NCI-H345 (cell line): ENCODE measurements around the gene SNX32.
"Not testable (repeated sequence)": the region's sequence is repeated elsewhere in the genome, so short reads cannot be mapped to it uniquely, and the experiment has no call there.

ENCODE experiments used
- DNase-seq: peaks from one replicate; lab custom pipeline; 2025; lab: John Stamatoyannopoulos, UW

The SNX32 gene

DNA sequence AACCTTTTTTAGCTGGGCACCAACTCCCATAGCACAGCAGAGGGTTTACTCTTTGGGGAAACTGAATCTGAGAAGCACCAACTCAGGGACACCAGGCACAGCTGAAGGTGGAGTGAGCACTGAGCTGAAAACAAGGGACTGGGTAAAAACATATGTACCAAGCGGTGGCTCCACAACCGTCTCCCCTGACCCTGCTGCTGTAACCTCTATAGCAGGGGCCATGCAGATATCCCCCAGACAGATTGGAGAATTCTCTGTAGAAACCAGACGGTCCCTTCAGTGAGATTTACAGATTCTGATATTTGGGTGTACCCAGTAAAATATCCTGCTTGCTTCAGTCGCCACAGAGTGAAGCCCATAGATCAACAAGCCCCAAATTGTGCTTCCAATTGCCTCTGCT lies 4.3 kb upstream of the SNX32 start:
- no peak for DNase-seq

DNA sequence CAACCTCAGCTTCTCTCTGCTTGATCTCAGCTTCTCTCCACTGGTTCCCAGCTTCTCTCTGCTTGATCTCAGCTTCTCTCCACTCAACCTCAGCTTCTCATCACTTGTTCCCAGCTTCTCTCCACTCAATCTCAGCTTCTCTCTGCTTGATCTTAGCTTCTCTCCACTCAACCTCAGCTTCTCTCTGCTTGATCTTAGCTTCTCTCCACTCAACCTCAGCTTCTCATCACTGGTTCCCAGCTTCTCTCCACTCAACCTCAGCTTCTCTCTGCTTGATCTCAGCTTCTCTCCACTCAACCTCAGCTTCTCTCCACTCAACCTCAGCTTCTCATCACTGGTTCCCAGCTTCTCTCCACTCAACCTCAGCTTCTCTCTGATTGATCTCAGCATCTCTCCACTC lies 1.5 kb upstream of the SNX32 start:
- not testable (repeated sequence) for DNase-seq

DNA sequence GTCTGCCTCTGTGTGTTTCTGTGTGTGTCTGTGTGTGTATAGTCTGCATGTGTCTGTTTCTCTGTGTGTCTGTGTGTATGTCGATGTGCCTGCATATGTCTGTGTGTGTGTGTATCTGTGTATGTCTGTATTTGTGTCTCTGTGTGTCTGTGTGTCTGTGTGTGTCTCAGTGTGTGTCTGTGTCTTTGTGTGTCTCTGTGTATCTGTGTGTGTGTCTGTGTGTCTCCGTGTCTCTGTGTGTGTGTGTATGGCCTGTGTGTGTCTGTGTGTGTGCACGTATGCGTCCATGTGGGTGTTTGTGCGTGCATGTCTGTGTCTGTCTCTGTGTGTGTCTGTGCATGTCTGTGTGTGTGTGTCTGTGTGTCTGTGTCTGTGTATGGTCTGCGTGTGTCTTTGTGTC lies 439 bp downstream of the SNX32 start:
- DNase-seq = no peak

DNA sequence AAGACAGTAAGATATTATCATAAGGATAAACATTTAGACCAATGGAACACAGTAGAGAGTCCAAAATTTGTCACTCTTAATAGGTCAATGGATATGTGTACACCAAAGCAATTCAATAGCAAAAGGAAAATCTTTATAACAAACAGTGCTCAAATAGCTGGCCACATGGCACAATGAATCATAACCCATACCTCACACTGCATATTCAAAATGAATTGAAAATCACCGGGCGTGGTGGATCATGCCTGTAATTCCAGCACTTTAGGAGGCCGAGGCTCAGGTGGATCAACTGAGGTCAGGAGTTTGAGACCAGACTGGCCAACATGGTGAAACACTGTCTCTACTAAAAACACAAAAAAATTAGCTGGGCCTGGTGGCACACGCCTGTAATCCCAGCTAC lies 8.4 kb downstream of the SNX32 start:
- DNase-seq = no peak

- DNase-seq = no peak
These were observed 10.0 kb downstream of the SNX32 start for GRCh38 chr11:65843811-65844210.

- no peak for DNase-seq
These were observed 10.6 kb downstream of the SNX32 start for GRCh38 chr11:65844231-65844872.

GRCh38 chr11:65847746-65848145 lies 14.0 kb downstream of the SNX32 start:
- no peak for DNase-seq

GRCh38 chr11:65848693-65849092 lies 14.9 kb downstream of the SNX32 start:
- not testable (repeated sequence) for DNase-seq

DNA sequence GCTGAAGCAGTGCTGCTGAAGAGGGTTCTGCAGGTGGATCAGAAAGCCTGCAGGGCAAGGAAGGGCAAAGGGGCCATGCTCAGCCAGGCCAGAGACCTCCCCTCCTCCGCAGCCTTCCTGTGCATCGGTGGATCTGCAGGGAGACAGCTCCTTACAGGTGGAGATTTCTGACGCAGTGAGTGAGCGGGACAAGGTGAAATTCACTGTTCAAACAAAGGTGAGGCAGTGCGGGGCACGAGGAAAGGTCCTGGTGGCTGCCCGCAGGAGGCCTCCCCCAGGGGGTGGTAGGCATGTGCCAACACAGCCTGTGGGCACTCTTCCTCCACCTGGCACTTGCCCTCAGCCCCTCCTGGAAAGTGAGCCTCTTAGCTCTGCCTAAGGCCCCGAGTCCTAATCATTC lies 15.6 kb downstream of the SNX32 start:
- DNase-seq = no peak

GRCh38 chr11:65849771-65850216 lies 16.0 kb downstream of the SNX32 start:
- no peak for DNase-seq

DNA sequence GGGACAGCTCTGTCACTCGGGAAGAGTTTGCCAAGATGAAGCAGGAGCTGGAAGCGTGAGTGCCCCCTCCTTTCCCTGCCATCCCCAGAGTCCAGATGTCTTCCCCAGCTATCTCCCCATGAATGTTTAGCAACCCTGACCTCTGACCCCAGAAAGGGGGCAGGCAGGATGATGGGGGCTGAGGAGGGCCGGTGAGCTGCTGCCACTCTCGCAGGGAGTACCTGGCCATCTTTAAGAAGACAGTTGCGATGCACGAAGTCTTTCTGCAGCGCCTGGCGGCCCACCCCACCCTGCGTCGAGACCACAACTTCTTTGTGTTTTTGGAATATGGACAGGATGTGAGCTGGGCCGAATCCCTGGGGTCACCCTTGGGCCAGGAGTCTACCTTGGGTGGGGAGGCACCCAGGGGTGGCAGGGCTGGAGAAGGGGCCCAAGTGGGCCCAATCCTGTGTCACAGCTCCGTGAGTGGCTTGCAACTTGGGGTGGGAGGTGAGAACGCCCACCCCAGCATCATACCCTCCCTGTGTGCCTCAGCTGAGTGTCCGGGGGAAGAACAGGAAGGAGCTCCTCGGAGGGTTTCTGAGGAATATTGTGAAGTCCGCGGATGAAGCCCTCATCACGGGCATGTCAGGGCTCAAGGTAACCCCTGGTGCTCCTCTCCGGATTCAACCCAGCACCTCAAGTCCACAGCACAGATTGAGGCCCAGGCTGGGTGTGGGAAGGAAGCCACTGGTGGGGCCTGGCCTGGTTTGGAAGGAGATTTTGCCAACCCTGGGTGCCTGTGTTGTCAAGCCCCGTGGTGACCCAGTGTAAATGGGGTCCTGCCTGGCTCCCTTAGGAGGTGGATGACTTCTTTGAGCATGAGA lies 16.7 kb downstream of the SNX32 start:
- no peak for DNase-seq

DNA sequence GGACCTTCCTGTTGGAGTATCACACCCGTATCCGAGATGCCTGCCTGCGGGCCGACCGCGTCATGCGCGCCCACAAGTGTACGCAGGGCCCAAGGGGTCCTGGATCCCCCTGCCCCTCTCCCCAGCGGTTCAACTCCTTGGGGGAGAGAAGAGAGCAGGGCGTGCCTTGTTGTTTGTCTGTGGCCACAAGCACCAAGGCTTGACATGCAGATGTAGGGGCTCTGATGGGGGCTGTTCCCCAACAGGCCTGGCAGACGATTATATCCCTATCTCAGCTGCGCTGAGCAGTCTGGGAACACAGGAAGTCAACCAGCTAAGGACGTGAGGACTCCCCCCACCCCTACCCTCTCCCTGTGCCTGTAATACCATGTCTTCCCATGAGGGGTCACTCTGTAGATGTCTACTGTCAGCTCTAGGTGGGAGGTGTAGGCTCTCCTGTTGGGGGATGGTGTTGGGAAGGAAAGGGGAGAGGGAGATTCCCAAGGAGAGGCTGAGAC lies 17.4 kb downstream of the SNX32 start:
- DNase-seq = no peak

GRCh38 chr11:65851811-65852507 lies 18.2 kb downstream of the SNX32 start:
- DNase-seq = no peak

- DNase-seq = no peak
These were observed 18.9 kb downstream of the SNX32 start for GRCh38 chr11:65852508-65853245.

GRCh38 chr11:65853246-65853979 lies 19.6 kb downstream of the SNX32 start:
- no peak for DNase-seq

GRCh38 chr11:65854161-65854592 lies 20.4 kb downstream of the SNX32 start:
- no peak for DNase-seq

DNA sequence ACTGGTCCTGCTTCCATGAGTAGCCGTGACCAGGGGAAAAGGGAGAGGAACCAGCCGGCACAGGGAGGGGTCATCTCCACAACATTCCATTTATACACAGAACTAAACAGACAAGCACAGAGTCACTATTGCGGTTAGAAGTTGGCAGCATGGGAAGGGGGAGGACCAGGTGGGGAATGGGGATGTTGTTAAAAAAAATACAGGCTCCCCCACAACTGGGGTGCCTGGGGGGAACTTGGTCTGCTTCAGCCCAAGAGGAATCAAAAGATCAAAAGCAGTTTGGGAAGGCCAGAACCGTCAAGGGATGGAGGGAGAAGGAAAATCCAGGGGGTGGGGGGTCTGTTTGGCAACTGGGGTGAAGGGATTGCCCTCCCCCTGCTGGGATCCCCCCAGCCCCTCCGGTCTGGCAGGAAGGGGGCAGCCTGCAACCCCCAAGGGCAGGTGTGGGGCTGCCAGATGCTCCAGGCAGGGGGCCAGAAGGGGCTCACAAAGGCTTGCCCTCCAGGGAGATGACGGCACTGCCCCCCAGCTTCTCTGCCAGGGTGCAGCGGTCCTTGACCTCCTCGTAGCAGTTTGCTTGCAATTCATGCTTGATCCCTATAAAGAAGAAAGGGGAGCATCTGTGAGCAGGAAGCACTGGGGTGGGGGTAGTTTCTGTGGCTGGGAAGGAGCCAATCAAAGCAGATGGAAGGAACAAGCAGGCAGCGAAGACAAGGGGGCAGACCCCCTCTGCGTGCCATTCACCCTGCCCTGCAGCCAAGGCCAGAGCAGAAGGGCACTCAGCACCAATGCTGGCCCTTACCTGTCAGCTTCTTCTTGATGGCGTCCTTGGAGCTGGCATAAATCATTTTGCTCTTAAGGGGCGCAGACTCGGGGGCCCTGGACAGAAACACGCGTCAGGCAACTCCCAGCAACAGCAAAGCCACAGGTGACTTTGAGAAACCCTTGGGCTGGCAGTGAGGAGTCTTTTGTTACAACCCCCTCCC lies 21.4 kb downstream of the SNX32 start:
- no peak for DNase-seq

- DNase-seq = no peak
These were observed 22.2 kb downstream of the SNX32 start for GRCh38 chr11:65855927-65856363.

- peak; percentile 73 for DNase-seq
These were observed 23.1 kb downstream of the SNX32 start for GRCh38 chr11:65856689-65857499.
